ENCODE results near the gene CRIM1. TPM values are rescaled to one million over a fixed set of nuclear protein-coding genes. Genes with fewer than 3 reads are reported as not detected.

The CRIM1 gene
- total RNA-seq, 1 donor from 2014 or later = 103 TPM

DNA sequence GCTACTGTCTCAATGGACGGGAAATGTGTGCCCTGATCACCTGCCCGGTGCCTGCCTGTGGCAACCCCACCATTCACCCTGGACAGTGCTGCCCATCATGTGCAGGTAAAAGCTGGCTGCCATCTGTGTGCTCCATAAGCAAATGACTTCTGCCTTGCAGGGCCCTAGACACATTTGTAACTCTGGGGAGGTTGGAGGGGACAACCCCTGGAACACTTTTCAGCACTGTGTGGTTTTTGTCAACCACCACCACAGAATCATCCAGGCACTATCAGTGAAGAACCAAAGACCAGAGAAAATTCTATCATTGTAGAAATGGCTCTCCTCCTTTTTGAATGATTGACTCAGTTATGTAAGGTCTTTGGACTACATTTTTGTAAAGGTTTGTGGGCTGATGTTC lies 158.1 kb downstream of the CRIM1 start:
- Histone ChIP-seq H3K4me3 (ENCODE audit: low read depth, low read length) (no peak overlapping the region), H3K27me3 (ENCODE audit: control insufficient read depth, insufficient read depth, low read length) (no peaks in the 10 kb centered on the region), H3K36me3 (ENCODE audit: control insufficient read depth, insufficient read depth, low read length) (no peaks in the 10 kb centered on the region)
- TF ChIP-seq, protein P1, sequence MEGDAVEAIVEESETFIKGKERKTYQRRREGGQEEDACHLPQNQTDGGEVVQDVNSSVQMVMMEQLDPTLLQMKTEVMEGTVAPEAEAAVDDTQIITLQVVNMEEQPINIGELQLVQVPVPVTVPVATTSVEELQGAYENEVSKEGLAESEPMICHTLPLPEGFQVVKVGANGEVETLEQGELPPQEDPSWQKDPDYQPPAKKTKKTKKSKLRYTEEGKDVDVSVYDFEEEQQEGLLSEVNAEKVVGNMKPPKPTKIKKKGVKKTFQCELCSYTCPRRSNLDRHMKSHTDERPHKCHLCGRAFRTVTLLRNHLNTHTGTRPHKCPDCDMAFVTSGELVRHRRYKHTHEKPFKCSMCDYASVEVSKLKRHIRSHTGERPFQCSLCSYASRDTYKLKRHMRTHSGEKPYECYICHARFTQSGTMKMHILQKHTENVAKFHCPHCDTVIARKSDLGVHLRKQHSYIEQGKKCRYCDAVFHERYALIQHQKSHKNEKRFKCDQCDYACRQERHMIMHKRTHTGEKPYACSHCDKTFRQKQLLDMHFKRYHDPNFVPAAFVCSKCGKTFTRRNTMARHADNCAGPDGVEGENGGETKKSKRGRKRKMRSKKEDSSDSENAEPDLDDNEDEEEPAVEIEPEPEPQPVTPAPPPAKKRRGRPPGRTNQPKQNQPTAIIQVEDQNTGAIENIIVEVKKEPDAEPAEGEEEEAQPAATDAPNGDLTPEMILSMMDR (IDR thresholded peaks at IDR 0.05; ENCODE audit: insufficient read depth, low read length, poor library complexity, severe bottlenecking) = no peak
- no peak for DNase-seq (ENCODE audit: low read depth)

DNA sequence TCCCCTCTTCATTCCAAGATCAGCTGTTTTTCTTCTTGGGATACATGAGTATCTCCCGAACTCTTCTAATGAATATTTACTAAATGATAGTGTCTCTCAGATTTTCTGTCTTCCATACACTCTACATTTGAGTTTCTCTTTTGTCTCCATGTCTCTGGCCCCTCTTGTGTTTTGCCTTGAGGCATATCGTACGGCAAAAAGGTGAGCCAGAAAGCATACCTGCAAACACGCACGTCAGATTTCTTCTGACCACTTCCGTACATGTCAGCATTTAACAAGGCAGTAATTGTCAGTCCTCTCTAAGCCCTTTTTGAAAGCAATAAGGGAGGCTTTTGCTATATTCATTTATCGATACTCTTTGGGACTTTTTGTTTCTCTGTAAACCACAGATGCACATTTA lies 160.0 kb downstream of the CRIM1 start:
- H3K27me3 ChIP-seq (ENCODE audit: control insufficient read depth, insufficient read depth, low read length) = no peaks in the 10 kb centered on the region
- DNase-seq (ENCODE audit: low read depth) = no peak
- H3K4me3 ChIP-seq (ENCODE audit: low read depth, low read length) = no peak overlapping the region
- TF ChIP-seq, protein P1 (IDR thresholded peaks at IDR 0.05; ENCODE audit: insufficient read depth, low read length, poor library complexity, severe bottlenecking) = no peak
- no peaks in the 10 kb centered on the region for H3K36me3 ChIP-seq (ENCODE audit: control insufficient read depth, insufficient read depth, low read length)

DNA sequence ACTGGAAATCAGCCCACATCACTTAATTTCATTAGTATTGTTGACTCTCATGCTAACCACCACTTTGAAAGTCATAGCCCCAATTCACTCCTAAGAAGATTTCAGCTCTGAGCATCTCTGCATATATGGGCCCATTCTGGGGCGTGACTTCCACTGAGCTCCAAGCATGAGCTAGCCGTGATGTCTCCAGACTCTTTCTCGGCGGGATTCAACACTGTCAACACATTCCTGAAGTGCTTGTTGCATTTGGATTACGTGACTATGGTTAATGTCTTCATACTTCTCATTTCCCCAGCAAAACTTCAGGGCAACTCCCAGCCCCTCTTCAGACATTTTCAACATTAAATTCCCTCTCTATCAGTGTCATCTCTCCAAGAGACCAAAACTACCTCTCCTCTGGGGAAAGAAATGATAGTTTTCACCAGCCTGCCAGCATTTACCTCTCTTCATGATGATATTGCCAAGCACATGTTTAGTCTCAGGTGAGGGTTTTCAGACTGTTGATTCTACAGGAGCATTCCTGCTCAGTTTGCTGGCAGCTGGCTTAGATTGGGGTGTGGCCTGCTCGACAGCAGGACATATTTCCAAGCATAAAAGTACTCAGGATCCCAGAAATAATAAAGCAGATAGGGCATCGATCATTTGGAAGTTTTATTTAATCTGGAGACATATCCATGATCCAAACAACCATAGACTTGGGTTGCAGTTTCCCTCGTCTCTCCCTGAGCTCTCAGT lies 160.7 kb downstream of the CRIM1 start:
- no peak for DNase-seq (ENCODE audit: low read depth)
- H3K36me3 ChIP-seq (ENCODE audit: control insufficient read depth, insufficient read depth, low read length) = no peaks in the 10 kb centered on the region
- no peak overlapping the region for H3K4me3 ChIP-seq (ENCODE audit: low read depth, low read length)
- TF ChIP-seq, protein P1 (IDR thresholded peaks at IDR 0.05; ENCODE audit: insufficient read depth, low read length, poor library complexity, severe bottlenecking) = no peak
- no peaks in the 10 kb centered on the region for H3K27me3 ChIP-seq (ENCODE audit: control insufficient read depth, insufficient read depth, low read length)

DNA sequence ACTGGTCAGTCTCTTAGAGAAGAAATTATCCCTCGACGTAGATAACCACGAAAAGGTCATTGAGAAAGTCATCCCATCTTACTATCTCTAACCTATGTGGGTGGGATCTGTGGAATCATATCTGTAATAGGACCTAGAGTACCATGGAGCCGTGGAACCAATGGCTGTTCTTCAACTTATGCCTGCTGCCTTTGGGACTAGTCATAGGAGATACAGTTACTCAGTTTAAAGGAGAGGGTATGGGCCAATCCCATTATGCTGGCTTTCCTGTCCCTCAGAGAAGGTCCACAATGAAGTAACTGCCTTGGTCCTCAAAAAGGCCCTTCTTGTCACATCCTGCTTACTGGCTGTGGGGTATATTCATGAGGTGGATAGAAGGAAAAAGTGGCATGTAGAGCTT lies 164.9 kb downstream of the CRIM1 start:
- Histone ChIP-seq H3K36me3 (ENCODE audit: control insufficient read depth, insufficient read depth, low read length) (no peaks in the 10 kb centered on the region), H3K27me3 (ENCODE audit: control insufficient read depth, insufficient read depth, low read length) (no peaks in the 10 kb centered on the region), H3K4me3 (ENCODE audit: low read depth, low read length) (no peak overlapping the region)
- TF ChIP-seq, protein P1 (IDR thresholded peaks at IDR 0.05; ENCODE audit: insufficient read depth, low read length, poor library complexity, severe bottlenecking) = no peak
- DNase-seq (ENCODE audit: low read depth) = no peak

DNA sequence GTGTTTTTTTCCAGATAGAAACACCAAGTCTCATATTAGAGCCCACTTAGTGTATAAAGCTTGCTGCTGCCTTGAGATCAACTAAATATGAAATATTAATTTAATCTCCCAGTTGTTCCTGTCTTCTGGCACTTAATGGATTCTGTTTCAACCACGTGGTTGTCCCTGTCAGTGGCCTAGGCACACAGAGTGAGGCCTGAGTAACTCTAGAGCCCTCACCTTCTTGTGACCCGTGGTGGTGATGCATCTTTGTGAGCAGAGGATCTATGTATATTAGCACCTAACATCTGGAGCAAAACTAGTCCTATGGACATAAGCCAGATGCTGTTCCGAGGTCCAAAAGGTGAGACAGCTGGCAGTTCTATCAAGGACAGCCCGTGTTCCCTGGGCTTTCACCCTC lies 167.6 kb downstream of the CRIM1 start:
- no peak overlapping the region for H3K4me3 ChIP-seq (ENCODE audit: low read depth, low read length)
- TF ChIP-seq, protein P1 (IDR thresholded peaks at IDR 0.05; ENCODE audit: insufficient read depth, low read length, poor library complexity, severe bottlenecking) = no peak
- no peaks in the 10 kb centered on the region for H3K36me3 ChIP-seq (ENCODE audit: control insufficient read depth, insufficient read depth, low read length)
- no peaks in the 10 kb centered on the region for H3K27me3 ChIP-seq (ENCODE audit: control insufficient read depth, insufficient read depth, low read length)
- DNase-seq (ENCODE audit: low read depth) = no peak

DNA sequence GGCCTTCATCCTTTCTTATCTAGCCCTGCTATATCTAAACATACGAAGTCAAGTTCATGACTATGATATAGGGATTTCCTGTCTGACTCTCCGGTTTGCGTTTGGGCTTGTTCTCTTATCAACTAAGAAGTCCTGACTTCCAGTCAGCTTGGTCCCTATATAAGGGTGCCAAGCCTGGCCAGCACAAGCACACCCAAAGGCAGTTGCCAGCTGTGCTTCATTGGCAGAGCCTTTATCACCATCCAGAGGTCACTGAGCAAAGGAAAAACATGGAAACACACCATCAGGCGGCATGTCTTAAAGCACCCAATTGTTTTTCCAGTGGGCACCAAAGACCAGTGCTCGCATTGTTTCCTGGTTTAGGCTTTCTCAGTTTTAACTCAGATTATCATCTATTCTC lies 169.7 kb downstream of the CRIM1 start:
- Histone ChIP-seq H3K36me3 (ENCODE audit: control insufficient read depth, insufficient read depth, low read length) (no peaks in the 10 kb centered on the region), H3K4me3 (ENCODE audit: low read depth, low read length) (no peak overlapping the region), H3K27me3 (ENCODE audit: control insufficient read depth, insufficient read depth, low read length) (no peaks in the 10 kb centered on the region)
- DNase-seq (ENCODE audit: low read depth) = no peak
- TF ChIP-seq, protein P1 (IDR thresholded peaks at IDR 0.05; ENCODE audit: insufficient read depth, low read length, poor library complexity, severe bottlenecking) = no peak
